Measurements from ENCODE around the gene GKN2.
A peak's percentile ranks its signal among the peaks of the same experiment; 100 is the strongest.
"Not testable (repeated sequence)": the region's sequence is repeated elsewhere in the genome, so short reads cannot be mapped to it uniquely, and the experiment has no call there.

Gene GKN2

DNA sequence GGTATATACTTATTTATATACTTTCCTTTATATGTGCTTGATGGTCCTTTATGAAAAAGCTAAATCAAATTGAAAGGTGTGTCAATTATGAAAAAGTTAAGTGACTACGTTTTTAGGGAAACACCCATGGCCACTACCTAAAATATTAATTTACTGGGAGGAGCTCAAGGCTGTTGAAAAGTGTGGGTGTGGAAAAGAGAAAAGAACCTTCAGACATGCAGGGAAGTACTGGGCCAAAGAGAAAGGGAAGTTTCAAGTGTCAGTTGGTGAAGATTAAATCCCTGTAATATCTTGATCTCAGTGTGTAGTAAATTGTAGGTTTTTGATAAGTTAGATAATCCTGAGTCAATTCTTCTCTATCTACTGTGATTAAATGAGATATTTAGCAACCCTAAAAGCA, 15.5 kb upstream of the GKN2 start:
- in situ Hi-C loops (cut with MboI; ENCODE audit: low pct_unique_long_range_greater_than_20kb, low sequenced_read_pairs), result no loop called here
- DNase-seq, result no peak

DNA sequence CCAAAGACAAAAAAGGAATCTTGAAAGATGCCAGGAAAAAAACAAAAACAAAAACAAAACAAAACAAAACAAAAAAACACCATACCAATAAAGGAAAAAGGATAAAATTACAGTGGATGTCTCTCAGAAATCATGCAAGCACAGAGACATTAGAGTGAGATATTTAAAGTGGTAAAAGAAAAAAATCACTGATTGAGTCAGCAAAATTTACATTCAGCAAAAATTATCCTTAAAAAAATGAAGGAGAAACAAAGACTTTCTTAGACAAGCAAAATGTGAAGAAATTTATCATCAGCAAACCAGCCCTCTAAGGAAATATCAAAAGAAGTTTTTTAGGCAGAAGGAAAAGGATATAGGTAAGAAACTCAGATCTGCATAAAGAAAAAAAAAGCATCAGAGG, 11.6 kb upstream of the GKN2 start:
- no peak for DNase-seq
- in situ Hi-C loops (cut with MboI; ENCODE audit: low pct_unique_long_range_greater_than_20kb, low sequenced_read_pairs), result no loop called here

DNA sequence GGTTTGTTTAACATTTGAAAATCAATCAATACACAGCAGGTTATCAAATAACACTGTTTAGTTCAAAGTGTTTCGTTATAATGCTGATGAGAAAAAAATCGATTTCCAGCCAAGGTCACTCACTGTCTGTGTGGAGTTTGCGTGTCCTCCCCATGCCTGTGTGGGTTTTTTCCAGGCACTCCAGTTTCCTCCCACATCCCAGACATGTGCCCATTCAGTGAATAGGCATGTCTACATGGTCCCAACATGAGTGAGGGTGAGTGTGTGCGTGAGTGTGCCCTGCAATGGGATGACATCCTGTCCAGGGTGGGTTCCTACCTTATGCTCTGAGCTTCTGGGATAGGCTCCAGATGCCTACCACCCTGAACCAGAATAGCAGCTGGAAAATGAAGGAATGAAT, 8.7 kb upstream of the GKN2 start:
- DNase-seq, result no peak

DNA sequence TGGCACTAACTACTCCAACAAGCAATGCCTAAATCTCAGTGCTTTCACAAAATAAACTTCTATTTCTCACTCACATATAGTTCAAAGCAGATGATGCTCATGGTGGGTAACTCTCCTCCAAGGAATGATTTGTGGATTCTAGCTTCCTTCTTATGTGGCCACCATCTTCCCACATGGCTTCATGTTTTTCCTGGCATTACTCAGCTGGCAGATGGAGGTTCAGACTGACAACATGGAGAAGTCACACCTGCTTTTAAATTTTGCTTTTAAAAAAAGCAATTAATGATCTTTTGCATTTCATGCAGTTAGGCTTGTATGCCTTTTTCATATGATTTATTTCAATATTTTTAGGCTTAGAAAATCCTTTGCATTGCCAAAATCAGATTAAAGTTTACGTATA, 6.3 kb upstream of the GKN2 start:
- in situ Hi-C loops (cut with MboI; ENCODE audit: low pct_unique_long_range_greater_than_20kb, low sequenced_read_pairs), result no loop called here
- no peak for DNase-seq

More for the DNA sequence above, 8.7 kb upstream of the GKN2 start:
- in situ Hi-C loops (cut with MboI; ENCODE audit: low pct_unique_long_range_greater_than_20kb, low sequenced_read_pairs), result no loop called here

DNA sequence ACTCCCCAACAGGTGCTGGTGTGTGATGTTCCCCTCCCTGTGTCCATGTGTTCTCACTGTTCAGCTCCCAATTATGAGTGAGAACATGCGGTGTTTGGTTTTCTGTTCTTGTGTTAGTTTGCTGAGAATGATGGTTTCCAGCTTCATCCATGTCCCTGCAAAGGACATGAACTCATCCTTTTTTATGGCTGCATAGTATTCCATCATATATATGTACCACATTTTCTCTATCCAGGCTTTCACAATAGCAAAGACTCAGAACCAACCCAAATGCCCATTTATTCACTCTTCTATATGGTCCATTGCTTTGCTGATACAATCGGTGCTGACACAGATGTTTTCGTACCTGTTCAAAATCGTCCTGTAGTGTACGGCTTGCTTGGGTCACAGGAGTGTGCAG, 2.7 kb upstream of the GKN2 start:
- in situ Hi-C loops (cut with MboI; ENCODE audit: low pct_unique_long_range_greater_than_20kb, low sequenced_read_pairs); DNase-seq: not testable (repeated sequence)

DNA sequence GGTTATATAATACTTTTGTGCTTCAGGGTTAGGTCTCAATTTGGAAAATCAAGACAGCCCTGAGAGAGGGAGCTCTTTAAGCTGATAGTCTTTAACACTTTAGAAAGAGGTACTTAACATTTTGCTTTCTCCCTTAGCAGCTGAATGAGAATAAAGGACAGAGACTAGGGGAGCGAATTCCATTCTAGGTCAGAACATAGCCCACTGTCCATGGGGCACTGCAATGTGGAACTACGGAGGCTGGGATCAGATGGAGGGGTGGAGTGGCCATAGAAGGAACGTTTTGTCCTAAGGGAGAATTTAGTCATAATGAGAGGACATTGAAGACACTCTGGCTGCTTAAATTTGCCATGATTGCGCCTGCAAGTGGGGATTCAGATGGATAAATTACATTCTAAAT, 794 bp downstream of the GKN2 start:
- in situ Hi-C loops (cut with MboI; ENCODE audit: low pct_unique_long_range_greater_than_20kb, low sequenced_read_pairs), result no loop called here
- DNase-seq, result no peak

DNA sequence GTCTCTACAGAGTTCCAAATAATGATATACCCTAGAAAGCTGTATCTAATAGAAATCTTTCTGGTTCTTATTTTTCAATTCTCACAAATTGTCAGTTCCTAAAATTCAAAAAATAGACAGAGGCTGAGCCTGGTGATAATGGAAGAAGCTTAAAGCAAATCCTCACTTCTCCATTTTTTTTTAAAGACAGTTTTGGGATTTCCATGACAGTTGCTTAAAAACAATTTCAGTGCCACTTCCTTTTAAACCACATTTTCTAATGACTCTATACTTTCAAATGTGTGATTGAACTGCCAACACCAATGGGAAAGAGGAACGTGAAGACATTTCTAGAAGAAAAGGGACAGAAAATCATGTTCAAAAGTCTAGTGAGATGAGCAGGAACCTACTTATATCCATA, 4.0 kb downstream of the GKN2 start:
- DNase-seq, result peak; percentile 37

DNA sequence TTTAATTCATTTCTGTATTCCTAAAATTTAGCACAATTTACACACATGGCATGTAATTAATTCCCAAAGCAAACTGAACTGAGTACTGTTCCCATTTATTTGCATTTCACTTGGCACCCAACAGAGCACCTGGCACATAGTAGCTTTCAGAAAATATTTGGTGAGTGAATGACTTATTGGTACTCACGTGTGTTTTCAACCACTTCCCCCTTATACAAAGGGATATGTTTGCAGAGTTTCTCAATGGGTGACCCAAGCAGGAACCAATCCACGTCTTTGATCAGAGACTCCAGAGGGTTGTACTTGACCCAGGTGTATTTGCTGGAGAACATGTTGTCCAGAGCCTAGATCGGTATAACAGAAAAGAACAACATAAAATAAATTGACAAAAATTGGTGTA, 6.6 kb downstream of the GKN2 start:
- in situ Hi-C loops (cut with MboI; ENCODE audit: low pct_unique_long_range_greater_than_20kb, low sequenced_read_pairs), result no loop called here
- DNase-seq, result no peak

More for the DNA sequence above, 4.0 kb downstream of the GKN2 start:
- in situ Hi-C loops (cut with MboI; ENCODE audit: low pct_unique_long_range_greater_than_20kb, low sequenced_read_pairs), result no loop called here

DNA sequence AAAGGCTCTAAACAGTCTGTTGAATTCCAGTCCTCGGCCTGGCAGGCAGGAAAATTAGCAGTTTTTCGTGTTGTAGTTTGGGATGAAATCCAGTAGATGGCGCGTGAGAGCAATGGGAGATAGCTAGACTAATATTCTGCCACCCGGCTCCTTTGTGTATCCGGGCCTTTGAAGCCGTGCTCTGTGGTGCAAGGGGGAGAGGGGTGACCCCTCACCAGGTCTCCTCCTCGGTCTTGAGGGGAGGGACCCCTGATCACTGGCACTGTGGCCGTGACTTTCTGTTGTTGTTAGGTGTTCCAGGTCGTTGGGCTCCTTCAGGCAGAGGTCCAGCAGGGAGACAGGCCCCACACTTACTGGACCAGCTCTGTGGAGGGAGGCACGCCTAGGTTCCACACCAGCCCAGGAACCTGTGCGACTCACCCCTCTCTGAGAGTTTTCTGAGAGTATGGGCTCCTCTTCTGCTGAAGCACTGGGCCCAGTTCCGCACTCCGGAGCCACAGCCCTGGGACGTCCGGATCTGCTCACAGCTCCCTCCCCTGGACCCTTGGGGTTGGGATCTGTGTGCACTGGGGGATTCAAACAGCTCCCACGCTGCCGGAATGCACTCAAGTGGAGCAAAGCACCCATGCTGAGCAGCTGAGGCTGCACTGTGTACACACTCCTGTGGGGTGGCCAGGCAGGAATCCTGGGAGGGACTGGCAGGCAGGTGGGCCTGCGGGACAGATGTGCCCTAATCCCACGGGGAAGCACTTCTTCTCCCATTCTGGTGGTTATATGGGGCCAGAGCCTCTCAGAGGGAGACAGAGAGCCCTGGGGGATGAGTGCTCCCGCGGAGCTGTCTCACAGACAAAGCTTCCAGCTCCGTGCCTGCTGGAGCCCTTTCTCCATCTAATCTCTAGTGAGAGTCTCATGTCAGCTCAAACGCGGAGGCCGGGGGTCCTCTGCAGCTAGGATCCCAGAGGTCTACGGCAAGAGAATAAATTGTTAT, 8.8 kb downstream of the GKN2 start:
- peak; percentile 79 for DNase-seq
- in situ Hi-C loops (cut with MboI; ENCODE audit: low pct_unique_long_range_greater_than_20kb, low sequenced_read_pairs), result no loop called here

DNA sequence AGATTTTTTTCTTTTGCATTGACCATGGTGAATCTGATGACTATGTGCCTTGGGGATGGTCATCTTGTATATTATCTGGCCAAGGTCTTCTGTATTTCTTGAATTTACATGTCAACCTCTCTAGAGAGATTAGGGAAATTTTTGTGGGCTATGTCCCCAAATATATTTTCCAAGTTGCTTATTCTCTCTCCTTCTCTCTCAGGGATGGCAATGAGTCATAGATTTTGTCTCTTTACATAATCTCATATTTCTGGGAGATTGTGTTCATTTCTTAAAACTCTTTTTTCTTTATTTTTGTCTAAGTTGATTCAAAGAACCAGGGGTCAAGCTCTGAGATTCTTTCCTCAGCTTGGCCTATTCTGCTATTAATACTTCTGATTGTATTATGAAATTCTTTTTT, 9.9 kb downstream of the GKN2 start:
- DNase-seq, result no peak
- in situ Hi-C loops (cut with MboI; ENCODE audit: low pct_unique_long_range_greater_than_20kb, low sequenced_read_pairs), result no loop called here

DNA sequence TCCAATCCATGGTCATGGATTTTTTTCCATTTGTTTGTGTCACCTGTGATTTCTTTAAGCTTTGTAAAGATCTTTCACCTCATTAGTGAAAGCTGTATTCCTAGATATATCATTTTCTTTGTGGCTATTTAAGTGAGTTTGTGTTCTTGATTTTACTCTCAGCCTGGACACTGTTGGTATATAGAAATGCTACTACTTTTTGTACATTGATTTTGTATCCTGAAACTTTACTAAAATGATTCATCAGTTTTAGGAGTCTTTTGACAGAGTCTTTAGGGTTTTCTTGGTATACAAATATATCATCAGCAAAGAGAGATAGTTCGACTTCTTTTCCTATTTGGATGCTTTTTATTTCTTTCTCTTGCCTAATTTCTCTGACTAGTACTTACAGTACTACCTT, 12.3 kb downstream of the GKN2 start:
- in situ Hi-C loops (cut with MboI; ENCODE audit: low pct_unique_long_range_greater_than_20kb, low sequenced_read_pairs), result no loop called here
- DNase-seq, result no peak

DNA sequence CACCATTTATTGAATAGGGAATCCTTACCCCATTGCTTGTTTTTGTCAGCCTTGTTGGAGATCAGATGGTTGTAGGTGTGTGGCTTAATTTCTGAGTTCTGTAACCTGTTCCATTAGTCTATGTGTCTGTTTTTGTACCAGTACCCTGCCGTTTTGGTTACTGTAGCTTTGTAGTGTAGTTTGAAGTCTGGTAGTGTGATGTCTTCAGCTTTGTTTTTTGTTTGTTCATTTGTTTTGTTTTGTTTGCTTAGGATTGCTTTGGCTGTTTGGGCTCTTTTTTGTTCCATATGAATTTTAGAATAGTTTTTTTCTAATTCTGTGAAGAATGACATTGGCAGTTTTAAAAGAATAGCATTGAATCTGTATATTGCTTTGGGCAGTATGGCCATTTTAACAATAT, 12.7 kb downstream of the GKN2 start:
- in situ Hi-C loops (cut with MboI; ENCODE audit: low pct_unique_long_range_greater_than_20kb, low sequenced_read_pairs), result no loop called here
- no peak for DNase-seq

DNA sequence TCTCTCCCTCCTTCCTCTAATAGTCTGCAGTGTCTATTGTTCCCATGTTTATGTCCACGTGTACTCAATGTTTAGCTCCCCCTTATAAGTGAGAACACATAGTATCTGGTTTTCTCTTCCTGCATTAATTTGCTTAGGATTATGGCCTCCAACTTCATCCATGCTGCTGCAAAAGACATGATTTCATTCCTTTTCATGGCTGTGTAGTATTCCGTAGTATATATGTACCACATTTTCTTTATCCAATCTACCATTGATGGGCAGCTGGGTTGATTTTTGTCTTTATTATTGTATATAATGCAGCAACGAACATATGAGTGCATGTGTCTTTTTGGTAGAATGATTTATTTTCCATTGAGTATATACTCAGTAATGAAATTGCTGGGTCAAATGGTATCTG, 13.8 kb downstream of the GKN2 start:
- in situ Hi-C loops (cut with MboI; ENCODE audit: low pct_unique_long_range_greater_than_20kb, low sequenced_read_pairs), result no loop called here

DNA sequence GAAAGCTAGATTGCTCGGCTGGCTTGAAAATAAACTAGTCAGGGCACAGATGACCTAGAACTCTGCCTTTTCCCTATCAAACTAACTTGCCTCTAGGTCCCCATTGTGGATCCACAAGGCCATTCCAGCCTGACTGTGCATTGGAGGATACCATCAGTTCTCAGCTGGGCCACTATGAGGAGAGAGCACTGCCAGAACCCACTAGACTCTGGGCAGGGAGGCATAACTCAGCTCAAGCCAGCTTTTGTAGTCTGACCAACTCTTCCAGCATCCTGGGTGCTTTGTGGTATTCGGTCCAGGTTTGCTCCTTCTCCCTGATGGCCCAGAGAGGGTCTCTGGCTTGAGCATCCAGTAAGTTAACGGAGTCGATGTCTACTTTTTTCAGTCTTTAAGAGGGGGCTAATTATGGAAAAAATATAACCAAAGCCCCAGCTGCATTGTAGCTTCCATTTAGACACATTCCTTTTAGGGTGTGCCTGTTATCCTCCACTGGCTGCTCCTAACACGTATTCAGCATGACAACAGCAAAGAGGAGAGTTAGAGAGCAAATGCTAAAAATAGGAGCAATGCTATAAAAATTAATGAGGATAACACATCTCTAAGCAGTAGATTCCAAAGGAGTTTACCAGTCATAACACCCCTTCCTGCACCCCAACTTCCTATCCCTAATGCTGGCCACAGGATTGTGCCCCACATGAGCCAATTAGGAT, 15.2 kb downstream of the GKN2 start:
- DNase-seq, result no peak
- in situ Hi-C loops (cut with MboI; ENCODE audit: low pct_unique_long_range_greater_than_20kb, low sequenced_read_pairs), result no loop called here

More for the DNA sequence above, 13.8 kb downstream of the GKN2 start:
- DNase-seq, result no peak

DNA sequence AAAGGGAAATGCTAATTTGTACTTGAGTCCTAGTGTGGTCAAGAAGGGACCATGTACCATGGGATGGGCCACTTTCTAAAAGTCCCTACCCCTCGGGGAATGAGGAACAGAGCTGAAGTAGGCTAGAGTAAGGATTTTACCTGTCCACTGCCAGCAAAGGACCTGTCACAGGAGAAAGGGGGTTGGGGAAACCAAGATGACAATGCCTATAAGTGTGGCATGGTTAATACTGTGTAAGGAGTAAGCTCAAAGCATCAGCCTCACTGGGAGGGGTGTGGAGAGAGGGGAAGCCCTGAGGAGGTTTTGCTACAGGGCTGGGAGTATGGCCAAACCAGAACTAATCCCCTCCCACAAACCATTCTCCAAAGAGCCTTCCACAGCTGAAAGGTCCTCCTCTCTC, 15.8 kb downstream of the GKN2 start:
- DNase-seq, result no peak

DNA sequence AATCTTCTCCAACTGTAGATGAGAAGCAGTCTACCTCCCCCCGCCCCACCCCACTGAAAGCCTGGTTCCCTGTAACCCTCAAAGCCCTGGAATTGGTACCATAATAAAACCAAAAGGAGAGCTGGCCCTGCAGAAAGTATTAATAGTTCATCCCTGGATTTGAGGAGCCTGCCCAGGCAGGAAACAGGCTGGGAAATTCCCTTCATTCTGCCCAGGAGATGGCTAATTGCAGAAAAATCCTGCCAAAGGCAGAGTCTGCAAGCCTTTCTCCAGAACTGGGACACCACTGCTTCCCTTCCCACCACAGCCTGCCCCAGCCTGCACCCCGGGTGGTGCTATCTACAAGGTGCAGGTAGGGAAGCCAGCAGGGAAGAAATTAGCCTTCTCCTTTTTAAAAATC, 16.3 kb downstream of the GKN2 start:
- no peak for DNase-seq
- in situ Hi-C loops (cut with MboI; ENCODE audit: low pct_unique_long_range_greater_than_20kb, low sequenced_read_pairs), result no loop called here

More for the DNA sequence above, 15.8 kb downstream of the GKN2 start:
- in situ Hi-C loops (cut with MboI; ENCODE audit: low pct_unique_long_range_greater_than_20kb, low sequenced_read_pairs), result no loop called here

DNA sequence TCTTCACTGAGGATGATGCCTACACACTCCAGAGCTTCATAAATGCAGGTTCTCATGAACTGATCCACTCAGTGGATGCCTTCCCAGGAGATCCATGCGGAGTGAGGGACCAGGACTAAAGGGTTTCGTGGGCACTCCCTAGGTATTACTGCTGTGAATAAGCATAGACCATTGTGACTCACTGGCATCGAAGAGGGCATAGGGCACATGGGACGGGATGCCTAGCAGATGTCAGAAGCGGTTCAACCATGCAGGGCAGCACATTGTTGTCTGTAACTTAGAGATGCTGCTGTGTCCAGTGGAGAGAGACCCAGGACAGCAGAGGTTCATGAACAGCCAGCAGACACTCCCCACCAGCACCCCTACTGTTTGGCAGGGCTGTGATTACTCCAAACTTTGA, 17.2 kb downstream of the GKN2 start:
- DNase-seq, result no peak
- in situ Hi-C loops (cut with MboI; ENCODE audit: low pct_unique_long_range_greater_than_20kb, low sequenced_read_pairs), result no loop called here

DNA sequence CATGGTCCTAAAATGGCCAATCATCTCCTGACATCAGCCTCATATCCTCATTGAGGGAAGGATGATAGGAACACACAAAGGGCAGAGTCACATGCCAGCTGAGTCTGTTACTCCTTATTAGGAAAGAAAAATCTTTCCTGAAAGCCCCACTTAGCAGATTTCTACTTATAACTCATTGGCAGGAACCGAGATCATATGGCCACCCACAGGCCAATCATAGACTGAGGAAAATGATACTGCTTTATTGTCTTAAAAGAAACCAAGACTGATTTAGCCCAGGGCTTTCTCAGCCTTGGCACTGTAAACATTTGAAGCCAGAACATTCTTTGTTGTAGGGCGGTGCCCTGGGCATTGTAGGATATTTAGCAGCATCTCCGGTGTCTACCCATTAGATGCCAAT, 18.7 kb downstream of the GKN2 start:
- DNase-seq, result no peak
- in situ Hi-C loops (cut with MboI; ENCODE audit: low pct_unique_long_range_greater_than_20kb, low sequenced_read_pairs), result no loop called here

DNA sequence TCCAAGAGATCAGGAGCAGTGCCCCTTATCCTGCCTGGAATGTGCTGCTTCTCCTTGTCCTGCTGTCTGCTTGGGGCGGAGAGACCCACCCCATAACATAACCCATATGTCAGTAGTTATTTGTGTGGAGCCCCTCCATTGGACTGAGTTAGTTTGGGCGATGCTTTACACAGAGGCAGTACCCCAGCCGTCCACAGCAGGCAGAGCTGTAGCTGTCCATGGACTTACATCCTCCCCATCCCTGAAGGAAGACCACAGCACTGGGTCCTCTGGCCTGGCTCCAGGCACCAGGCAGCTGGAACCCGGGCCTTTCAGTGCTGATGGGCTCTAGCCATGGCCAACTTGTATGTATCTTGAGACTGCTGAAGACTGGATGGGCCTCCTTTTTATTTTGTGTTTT, 20.3 kb downstream of the GKN2 start:
- DNase-seq, result no peak
- in situ Hi-C loops (cut with MboI; ENCODE audit: low pct_unique_long_range_greater_than_20kb, low sequenced_read_pairs), result no loop called here

DNA sequence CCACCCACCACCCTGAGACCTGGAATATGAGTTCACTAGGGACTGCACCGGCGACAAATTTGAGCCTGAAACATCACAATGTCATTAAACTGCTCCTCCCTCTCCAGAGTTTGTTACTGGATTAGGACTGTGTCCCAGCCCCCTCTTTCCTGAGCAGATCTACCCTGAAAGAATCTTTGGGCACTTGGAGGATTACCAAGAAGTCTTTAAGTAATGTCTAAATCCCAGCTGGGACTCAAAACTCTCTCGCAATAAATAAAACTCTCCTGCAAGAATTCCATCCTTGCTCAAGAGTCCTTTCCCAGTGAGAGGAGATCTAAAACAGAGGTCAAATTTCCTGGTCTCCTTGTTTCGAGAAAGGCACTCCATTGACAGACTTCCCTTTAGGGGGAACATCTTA, 20.9 kb downstream of the GKN2 start:
- DNase-seq, result no peak
- in situ Hi-C loops (cut with MboI; ENCODE audit: low pct_unique_long_range_greater_than_20kb, low sequenced_read_pairs), result no loop called here

Measured in KBM-7 (cell line).